ENCODE data around the gene ENTPD7. TPM values are rescaled to one million over a fixed set of nuclear protein-coding genes. Genes with fewer than 3 reads are reported as not detected.
A peak's percentile ranks its signal among the peaks of the same experiment; 100 is the strongest.

The ENTPD7 gene
- total and polyA plus RNA-seq, 12 donors = 1.2 to 38.7 (median 10.9) TPM

GRCh38 chr10:99667108-99667751 lies 7.9 kb downstream of the ENTPD7 start:
- no peaks in the 10 kb centered on the region for H3K27me3 ChIP-seq
- DNase-seq = peak in 2 of 7 donors; percentile 10 to 29
- intact Hi-C loops (cut with DNase I) = no loop called here
- H3K4me1 ChIP-seq (replicated peaks in 1 of 2) = no peaks in the 10 kb centered on the region
- H3K36me3 ChIP-seq (replicated peaks in 1 of 2) = no peaks in the 10 kb centered on the region
- H3K4me3 ChIP-seq = no peak overlapping the region
- H3K27ac ChIP-seq = peak overlapping the region in 1 of 5 donors; percentile 44
- no peak for TF ChIP-seq CTCF (IDR thresholded peaks at IDR 0.05)
- no peak for TF ChIP-seq POLR2A (IDR thresholded peaks at IDR 0.05)
- no peaks in the 10 kb centered on the region for H3K9me3 ChIP-seq (replicated peaks in 1 of 3)
- WGBS, 4 donors = 50 to 64% (median 60%) methylated on average over 4 of the region's 4 CpGs

DNA sequence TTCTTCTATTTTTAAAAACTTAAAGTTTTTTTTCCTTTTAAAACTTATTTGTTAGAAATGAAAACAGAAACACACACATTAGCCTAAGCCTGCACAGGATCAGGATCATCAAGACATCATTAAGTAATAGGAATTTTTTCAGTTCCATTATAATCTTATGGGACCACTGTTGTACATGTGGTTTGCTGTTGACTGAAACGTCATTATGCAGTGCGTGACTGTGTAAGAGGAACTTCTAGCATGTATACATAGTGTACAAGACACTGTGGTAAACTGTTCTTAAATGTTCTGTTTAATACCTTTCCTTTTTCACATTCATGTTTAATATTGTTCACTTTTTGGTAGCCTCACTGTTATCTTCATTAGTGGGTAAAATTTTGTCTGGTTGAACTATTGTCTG lies 12.1 kb downstream of the ENTPD7 start:
- no peaks in the 10 kb centered on the region for H3K36me3 ChIP-seq (replicated peaks in 1 of 2)
- peaks cover 7 to 9% of the 10 kb centered on the region in 2 donors for H3K4me1 ChIP-seq (replicated peaks in 1 of 2)
- no peak overlapping the region for H3K4me3 ChIP-seq
- H3K9me3 ChIP-seq (replicated peaks in 1 of 3) = no peaks in the 10 kb centered on the region
- TF ChIP-seq CTCF (IDR thresholded peaks at IDR 0.05) (no peak), POLR2A (IDR thresholded peaks at IDR 0.05) (no peak)
- intact Hi-C loops (cut with DNase I) = no loop called here
- DNase-seq = no peak
- H3K27me3 ChIP-seq = no peaks in the 10 kb centered on the region
- H3K27ac ChIP-seq = no peak overlapping the region
- 83 to 89% (median 87%) methylated on average over 2 of the region's 2 CpGs for WGBS, 4 donors

DNA sequence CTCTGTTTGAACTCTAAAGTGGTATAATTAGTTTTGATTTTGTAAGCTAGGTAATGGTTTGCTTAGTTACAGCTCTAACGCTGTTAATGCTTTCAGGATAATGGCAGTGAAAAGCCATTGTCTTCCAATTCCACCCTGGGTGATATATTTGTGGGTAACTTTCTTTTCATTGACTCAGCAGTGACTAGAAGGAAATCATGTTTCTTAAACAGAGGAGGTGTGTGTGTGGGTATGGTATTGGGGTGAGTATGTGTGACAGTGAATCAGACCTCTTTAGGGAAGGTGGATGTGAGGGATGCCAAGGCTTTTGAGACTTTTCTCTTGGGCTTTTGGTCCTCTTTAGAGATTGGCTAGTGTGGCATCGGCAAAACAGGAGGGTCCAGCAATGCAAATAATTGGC lies 13.6 kb downstream of the ENTPD7 start:
- TF ChIP-seq CTCF (IDR thresholded peaks at IDR 0.05) = no peak
- TF ChIP-seq POLR2A (IDR thresholded peaks at IDR 0.05) = no peak
- Histone ChIP-seq H3K36me3 (replicated peaks in 1 of 2) (no peaks in the 10 kb centered on the region), H3K9me3 (replicated peaks in 1 of 3) (no peaks in the 10 kb centered on the region), H3K27ac (no peak overlapping the region), H3K27me3 (no peaks in the 10 kb centered on the region), H3K4me3 (no peak overlapping the region), H3K4me1 (replicated peaks in 1 of 2) (peaks cover 9 to 11% of the 10 kb centered on the region in 2 donors)
- 95 to 100% (median 98%) methylated on average over 2 of the region's 2 CpGs for WGBS, 4 donors
- no peak for DNase-seq
- intact Hi-C loops (cut with DNase I) = no loop called here

DNA sequence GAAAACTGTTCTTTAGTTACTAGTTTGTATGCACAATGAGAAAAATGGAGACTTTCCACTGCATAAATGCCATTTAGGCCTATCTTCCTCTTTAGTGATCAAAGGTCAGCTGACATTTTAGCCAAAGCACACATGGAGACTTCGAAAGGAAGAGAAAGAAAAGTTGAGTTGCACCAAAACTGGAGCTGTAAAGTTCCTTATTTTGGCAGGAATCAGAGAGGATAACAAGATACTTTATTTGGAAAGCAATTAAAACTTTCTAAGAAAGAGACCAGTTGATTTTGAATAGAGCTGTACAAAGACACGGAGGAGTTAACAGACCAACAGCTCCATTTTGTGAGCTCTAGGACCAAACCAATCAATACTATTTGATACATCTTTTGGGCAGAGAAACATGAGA lies 14.2 kb downstream of the ENTPD7 start:
- Histone ChIP-seq H3K4me3 (no peak overlapping the region), H3K36me3 (replicated peaks in 1 of 2) (no peaks in the 10 kb centered on the region), H3K4me1 (replicated peaks in 1 of 2) (peaks cover 9 to 11% of the 10 kb centered on the region in 2 donors), H3K27me3 (no peaks in the 10 kb centered on the region), H3K9me3 (replicated peaks in 1 of 3) (no peaks in the 10 kb centered on the region), H3K27ac (no peak overlapping the region)
- WGBS, 4 donors = 48 to 51% (median 49%) methylated on average over 2 of the region's 2 CpGs
- intact Hi-C loops (cut with DNase I) = no loop called here
- DNase-seq = no peak
- TF ChIP-seq POLR2A (IDR thresholded peaks at IDR 0.05) = no peak
- TF ChIP-seq CTCF (IDR thresholded peaks at IDR 0.05) = no peak
